AG10803 (cell line): ENCODE data around the gene SLC4A4.

ENCODE experiments used
- DNase-seq: peaks from one replicate; pipeline ENCODE4 v3.0.0; 2010; ENCODE audit warnings: low read depth
- H3K4me3 ChIP-seq: 2 replicates; pipeline ENCODE4 v1.5.1; 2011; ENCODE audit warnings: mild to moderate bottlenecking, low read length, control low read depth
- CTCF ChIP-seq: conservative IDR thresholded peaks from 2 replicates; pipeline ENCODE4 v1.5.1; 2011; ENCODE audit warnings: mild to moderate bottlenecking, low read length, control low read depth, inconsistent platforms

SLC4A4 gene

GRCh38 chr4:71333368-71333767, 5.5 kb upstream of the SLC4A4 start:
- DNase-seq, result no peak
- no peak overlapping the region for H3K4me3 ChIP-seq
- no peak for TF ChIP-seq CTCF

- no peak overlapping the region for H3K4me3 ChIP-seq
- DNase-seq, result no peak
- TF ChIP-seq CTCF, result no peak
Measured at GRCh38 chr4:71333960-71334359, 4.9 kb upstream of the SLC4A4 start.

GRCh38 chr4:71334465-71334882, 4.3 kb upstream of the SLC4A4 start:
- H3K4me3 ChIP-seq, result no peak overlapping the region
- no peak for TF ChIP-seq CTCF
- peak; percentile 47 for DNase-seq

- no peak overlapping the region for H3K4me3 ChIP-seq
- DNase-seq, result no peak
- TF ChIP-seq CTCF, result no peak
Measured at GRCh38 chr4:71343670-71344466, 5.0 kb downstream of the SLC4A4 start.

- TF ChIP-seq CTCF, result no peak
- no peak for DNase-seq
- no peak overlapping the region for H3K4me3 ChIP-seq
Measured at GRCh38 chr4:71346710-71347109, 7.9 kb downstream of the SLC4A4 start.

GRCh38 chr4:71348586-71348985, 9.8 kb downstream of the SLC4A4 start:
- no peak for TF ChIP-seq CTCF
- DNase-seq, result no peak
- no peak overlapping the region for H3K4me3 ChIP-seq

GRCh38 chr4:71355045-71355444, 16.2 kb downstream of the SLC4A4 start:
- no peak overlapping the region for H3K4me3 ChIP-seq
- TF ChIP-seq CTCF, result no peak
- no peak for DNase-seq
